RWPE1 (cell line): ENCODE results near the gene DCDC1.
"Not testable (repeated sequence)": the region's sequence is repeated elsewhere in the genome, so short reads cannot be mapped to it uniquely, and the experiment has no call there.

Source experiments
- CTCF ChIA-PET: fragments of 350-600 bp; sonication (Branson Sonifier 250); formaldehyde crosslinking; extraction: SDS; loops from one replicate; lab custom pipeline; 2021; lab: Yijun Ruan, JAX
- POLR2A ChIA-PET: fragments of 400-600 bp; formaldehyde crosslinking; extraction: SDS; loops from one replicate; lab custom pipeline; 2020; ENCODE audit warnings: antibody characterized with exemption; ENCODE audit not compliant: low non-redundant PET; lab: Yijun Ruan, JAX
- DNase-seq: peaks from one replicate; pipeline ENCODE4 v3.0.0; 2012; ENCODE audit warnings: low spot score
- H3K27ac ChIP-seq: fragments of 450-650 bp; 2 replicates; pipeline ENCODE4 v1.5.1; 2017
- CTCF ChIP-seq: fragments of 450-650 bp; conservative IDR thresholded peaks from 2 replicates; pipeline ENCODE4 v1.5.1; 2017; ENCODE audit warnings: low read depth, mild to moderate bottlenecking

Gene DCDC1

GRCh38 chr11:30983776-30984441, 385.6 kb downstream of the DCDC1 start:
- no peak for DNase-seq
- no peak for TF ChIP-seq CTCF
- H3K27ac ChIP-seq, result no peak overlapping the region
- ChIA-PET CTCF (no interaction called here), POLR2A (no interaction called here)

GRCh38 chr11:30983143-30983542, 386.4 kb downstream of the DCDC1 start:
- POLR2A ChIA-PET, result no interaction called here
- CTCF ChIA-PET, result no interaction called here
- no peak overlapping the region for H3K27ac ChIP-seq
- no peak for TF ChIP-seq CTCF
- DNase-seq, result no peak

GRCh38 chr11:30967579-30967978, 402.0 kb downstream of the DCDC1 start:
- DNase-seq, result no peak
- no peak for TF ChIP-seq CTCF
- ChIA-PET CTCF (interaction anchor here (0.6 kb wide), 1 partner anchor 125 kb away, joined by 5 read pairs; no protein-coding TSS in a partner anchor), POLR2A (no interaction called here)
- H3K27ac ChIP-seq, result no peak overlapping the region

- POLR2A ChIA-PET, result interaction anchor here (0.5 kb wide), 1 partner anchor 241 kb away, joined by 3 read pairs; no protein-coding TSS in a partner anchor
- no peak overlapping the region for H3K27ac ChIP-seq
- TF ChIP-seq CTCF, result peak; percentile 38; the same call in 1 of the 2 replicates
- peak; percentile 5 for DNase-seq
- CTCF ChIA-PET, result interaction anchor here (0.5 to 0.6 kb wide), 4 partner anchors 178 to 1115 kb away, joined by 3 to 7 read pairs (median 4); no protein-coding TSS in a partner anchor
Observed at GRCh38 chr11:30960387-30960992, 409.0 kb downstream of the DCDC1 start.

- DNase-seq, result no peak
- TF ChIP-seq CTCF, result no peak
- ChIA-PET CTCF (interaction anchor here (0.7 kb wide), 1 partner anchor 646 kb away, joined by 3 read pairs; no protein-coding TSS in a partner anchor), POLR2A (no interaction called here)
- no peak overlapping the region for H3K27ac ChIP-seq
Observed at GRCh38 chr11:30956751-30957150, 412.8 kb downstream of the DCDC1 start.

- TF ChIP-seq CTCF, result no peak
- POLR2A ChIA-PET, result no interaction called here
- no peak for DNase-seq
- CTCF ChIA-PET, result no interaction called here
- H3K27ac ChIP-seq, result no peak overlapping the region
Observed at GRCh38 chr11:30949838-30950237, 419.7 kb downstream of the DCDC1 start.

- H3K27ac ChIP-seq, CTCF ChIA-PET, DNase-seq, POLR2A ChIA-PET: not testable (repeated sequence)
Observed at GRCh38 chr11:30947715-30948114, 421.8 kb downstream of the DCDC1 start.
